ENCODE results near the gene AFF3. TPM values are rescaled to one million over a fixed set of nuclear protein-coding genes. Genes with fewer than 3 reads are reported as not detected.

The AFF3 gene
- total RNA-seq, 6 experiments from 2014 or later, result 0.80 to 8.2 (median 6.8) TPM

DNA sequence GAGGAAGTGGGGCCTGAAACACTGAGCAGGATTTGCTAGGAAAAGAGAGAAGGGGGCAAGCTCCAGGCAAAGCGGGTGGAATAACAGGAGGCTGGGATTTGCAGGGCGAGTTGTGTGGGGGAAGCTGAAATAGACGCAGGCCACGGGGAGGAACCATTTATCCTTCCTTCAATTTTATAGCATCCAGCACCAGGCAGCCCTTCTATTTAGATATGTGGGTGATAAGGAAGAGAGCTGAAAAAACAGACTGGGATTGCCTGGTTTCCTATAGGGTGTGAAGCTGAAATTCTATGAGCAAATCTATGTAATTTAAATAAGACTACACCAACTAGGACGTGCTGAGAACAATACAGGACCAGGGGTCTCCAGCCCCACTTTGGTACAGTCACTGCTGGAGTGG is 520.6 kb downstream of the AFF3 start:
- H3K36me3 Mint-ChIP-seq (ENCODE audit: low read depth), result no peaks in the 10 kb centered on the region
- H3K4me3 Mint-ChIP-seq, result no peak overlapping the region
- TF ChIP-seq, protein P1, sequence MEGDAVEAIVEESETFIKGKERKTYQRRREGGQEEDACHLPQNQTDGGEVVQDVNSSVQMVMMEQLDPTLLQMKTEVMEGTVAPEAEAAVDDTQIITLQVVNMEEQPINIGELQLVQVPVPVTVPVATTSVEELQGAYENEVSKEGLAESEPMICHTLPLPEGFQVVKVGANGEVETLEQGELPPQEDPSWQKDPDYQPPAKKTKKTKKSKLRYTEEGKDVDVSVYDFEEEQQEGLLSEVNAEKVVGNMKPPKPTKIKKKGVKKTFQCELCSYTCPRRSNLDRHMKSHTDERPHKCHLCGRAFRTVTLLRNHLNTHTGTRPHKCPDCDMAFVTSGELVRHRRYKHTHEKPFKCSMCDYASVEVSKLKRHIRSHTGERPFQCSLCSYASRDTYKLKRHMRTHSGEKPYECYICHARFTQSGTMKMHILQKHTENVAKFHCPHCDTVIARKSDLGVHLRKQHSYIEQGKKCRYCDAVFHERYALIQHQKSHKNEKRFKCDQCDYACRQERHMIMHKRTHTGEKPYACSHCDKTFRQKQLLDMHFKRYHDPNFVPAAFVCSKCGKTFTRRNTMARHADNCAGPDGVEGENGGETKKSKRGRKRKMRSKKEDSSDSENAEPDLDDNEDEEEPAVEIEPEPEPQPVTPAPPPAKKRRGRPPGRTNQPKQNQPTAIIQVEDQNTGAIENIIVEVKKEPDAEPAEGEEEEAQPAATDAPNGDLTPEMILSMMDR (IDR thresholded peaks at IDR 0.05), result no peak
- H3K9me3 Mint-ChIP-seq, result no peaks in the 10 kb centered on the region
- H3K4me1 Mint-ChIP-seq (ENCODE audit: low read depth), result no peaks in the 10 kb centered on the region
- DNase-seq, result no peak
- peaks cover 11% of the 10 kb centered on the region for H3K27me3 Mint-ChIP-seq (ENCODE audit: insufficient read depth)
- no peak overlapping the region for H3K27ac Mint-ChIP-seq

DNA sequence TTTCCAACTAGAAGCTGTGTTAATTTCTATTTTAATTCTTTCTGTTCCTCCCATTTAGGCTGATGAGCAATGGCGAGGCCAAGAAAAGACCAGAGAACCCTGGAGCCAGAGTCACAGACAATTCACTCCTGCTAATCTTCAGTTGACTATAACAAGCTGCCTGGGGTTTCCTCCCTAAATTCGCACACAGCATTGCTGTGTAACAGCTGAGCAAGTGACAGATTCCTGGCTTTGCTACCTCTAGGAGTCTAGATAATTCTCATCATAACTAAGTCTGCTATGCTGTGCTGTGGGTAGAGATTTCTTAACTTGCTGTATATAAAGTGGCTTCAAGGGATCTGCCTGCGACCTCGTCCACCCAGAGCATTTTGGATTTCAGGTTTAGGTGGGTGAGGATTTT is 521.3 kb downstream of the AFF3 start:
- H3K36me3 Mint-ChIP-seq (ENCODE audit: low read depth), result no peaks in the 10 kb centered on the region
- no peak overlapping the region for H3K4me3 Mint-ChIP-seq
- H3K27me3 Mint-ChIP-seq (ENCODE audit: insufficient read depth), result peaks cover 10% of the 10 kb centered on the region
- DNase-seq, result no peak
- H3K27ac Mint-ChIP-seq, result no peak overlapping the region
- H3K9me3 Mint-ChIP-seq, result no peaks in the 10 kb centered on the region
- TF ChIP-seq, protein P1 (IDR thresholded peaks at IDR 0.05), result no peak
- H3K4me1 Mint-ChIP-seq (ENCODE audit: low read depth), result no peaks in the 10 kb centered on the region

DNA sequence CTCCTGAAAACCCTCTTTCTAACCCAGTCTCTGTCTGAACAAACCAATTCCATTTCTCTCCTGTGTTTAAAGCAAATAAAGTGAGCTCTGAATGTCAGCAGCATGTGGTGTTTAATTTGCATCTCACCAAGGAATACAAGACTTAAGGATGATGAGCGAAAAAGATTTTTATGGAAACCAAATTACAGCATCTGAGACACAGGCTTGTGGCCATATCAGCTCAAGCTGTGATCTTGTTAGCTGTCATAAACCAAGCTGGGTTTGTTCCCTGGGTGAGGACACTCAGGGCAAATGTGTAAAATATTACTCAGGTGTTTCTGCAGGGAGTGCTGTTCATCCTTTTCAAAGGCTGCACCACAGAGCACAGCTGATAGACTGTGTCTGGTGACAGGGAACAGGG is 523.2 kb downstream of the AFF3 start:
- DNase-seq, result no peak
- Mint-ChIP-seq H3K36me3 (ENCODE audit: low read depth) (no peaks in the 10 kb centered on the region), H3K27me3 (ENCODE audit: insufficient read depth) (peaks cover 4% of the 10 kb centered on the region), H3K9me3 (no peaks in the 10 kb centered on the region), H3K4me1 (ENCODE audit: low read depth) (no peaks in the 10 kb centered on the region), H3K27ac (no peak overlapping the region), H3K4me3 (no peak overlapping the region)
- TF ChIP-seq, protein P1 (IDR thresholded peaks at IDR 0.05), result no peak

DNA sequence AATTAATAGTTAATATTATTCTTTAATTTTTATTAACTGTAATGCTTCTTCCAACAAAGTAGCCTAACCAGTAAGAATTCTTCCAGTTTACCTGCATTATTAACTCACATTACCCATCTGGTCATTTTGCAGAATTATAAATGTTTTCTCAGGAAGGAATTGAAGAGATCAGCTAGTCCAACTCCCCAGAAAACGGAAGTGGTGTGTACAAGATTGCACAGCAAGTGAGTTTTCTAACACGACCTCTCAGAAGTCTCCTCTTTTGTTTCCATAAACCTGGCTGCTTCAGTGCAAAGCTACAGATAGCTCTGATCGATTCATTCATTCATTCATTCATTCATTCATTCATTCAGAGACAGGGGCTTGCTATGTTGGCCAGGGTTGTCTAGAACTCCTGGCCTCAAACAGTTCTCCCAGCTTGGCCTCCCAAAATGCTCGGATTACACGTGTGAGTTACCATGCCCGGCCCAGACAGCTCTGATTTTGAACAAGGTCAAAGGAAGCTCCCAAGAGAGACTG is 523.8 kb downstream of the AFF3 start:
- Mint-ChIP-seq H3K4me1 (ENCODE audit: low read depth) (no peaks in the 10 kb centered on the region), H3K4me3 (no peak overlapping the region), H3K27me3 (ENCODE audit: insufficient read depth) (peaks cover 4% of the 10 kb centered on the region), H3K9me3 (no peaks in the 10 kb centered on the region), H3K27ac (no peak overlapping the region), H3K36me3 (ENCODE audit: low read depth) (no peaks in the 10 kb centered on the region)
- TF ChIP-seq, protein P1 (IDR thresholded peaks at IDR 0.05), result no peak
- DNase-seq, result no peak

DNA sequence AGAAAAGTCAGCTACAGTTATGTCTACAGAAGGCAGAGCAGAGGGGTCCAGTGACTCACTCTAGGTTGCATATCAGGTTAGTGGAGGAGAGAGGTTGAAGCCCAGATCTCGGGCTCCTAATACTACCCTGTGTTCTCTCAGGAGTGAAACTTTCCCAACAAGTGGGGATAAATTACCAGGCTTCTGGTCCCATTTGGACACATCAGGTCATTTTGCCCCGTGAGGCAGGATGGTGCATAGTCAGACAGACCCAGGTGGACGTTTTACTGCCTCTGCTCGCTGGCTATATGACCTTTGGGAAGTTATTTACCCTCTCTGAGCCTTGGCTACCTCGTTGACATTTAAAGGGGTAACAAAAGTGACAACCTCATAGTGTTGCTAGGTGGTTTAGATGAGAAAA is 524.6 kb downstream of the AFF3 start:
- TF ChIP-seq, protein P1 (IDR thresholded peaks at IDR 0.05), result no peak
- H3K27me3 Mint-ChIP-seq (ENCODE audit: insufficient read depth), result peaks cover 4% of the 10 kb centered on the region
- no peaks in the 10 kb centered on the region for H3K36me3 Mint-ChIP-seq (ENCODE audit: low read depth)
- H3K27ac Mint-ChIP-seq, result no peak overlapping the region
- no peaks in the 10 kb centered on the region for H3K4me1 Mint-ChIP-seq (ENCODE audit: low read depth)
- no peak for DNase-seq
- H3K9me3 Mint-ChIP-seq, result no peaks in the 10 kb centered on the region
- H3K4me3 Mint-ChIP-seq, result no peak overlapping the region

All from HFFc6 (cell line).